B cell (primary cell): ENCODE data around the gene RPL10A. TPM values are rescaled to one million over a fixed set of nuclear protein-coding genes. Genes with fewer than 3 reads are reported as not detected.

ENCODE experiments used
- ATAC-seq: fragments of 200-7000 bp; cut with Tn5 transposase; one replicate; pipeline ENCODE4 v1.10.0; 2021; ENCODE audit warnings: low read depth, mild to moderate bottlenecking, moderate number of reproducible peaks, moderate library complexity
- CTCF ChIA-PET: fragments of 350-600 bp; sonication (Branson Sonifier 250); formaldehyde crosslinking; loops from one replicate; lab custom pipeline; 2021; ENCODE audit warnings: antibody characterized with exemption, inconsistent platforms; lab: Charles Lee
- POLR2A ChIA-PET: fragments of 350-600 bp; sonication (Branson Sonifier 250); formaldehyde crosslinking; loops from one replicate; lab custom pipeline; 2021; ENCODE audit warnings: antibody characterized with exemption; lab: Charles Lee
- DNase-seq: peaks from one replicate; pipeline ENCODE4 v3.0.0; 2013
- H2AFZ ChIP-seq: 2 replicates; pipeline ENCODE4 v1.6.1; 2012; ENCODE audit warnings: mild to moderate bottlenecking, low read depth, low read length; ENCODE audit not compliant: insufficient read depth, poor library complexity, severe bottlenecking
- H3K27ac ChIP-seq, 2 donors: 1 replicate in 1 of 2; 2 replicates in 1 of 2; pipeline ENCODE4 v1.5.1; 2012 to 2013; ENCODE audit warnings: low read length in 2 of 2, mild to moderate bottlenecking in 2 of 2, moderate library complexity in 1 of 2
- H3K27me3 ChIP-seq, 4 experiments: fragments of 200-600 bp in 1 of 4; sonication (generic) in 1 of 4; replicated peaks in 1 of 4; 1 replicate in 2 of 4; 2 replicates in 2 of 4; pipeline versions ENCODE4 v1.6.1 to v1.7.0; 2013 to 2016; ENCODE audit warnings: low read length in 3 of 4, mild to moderate bottlenecking in 2 of 4, mixed read lengths in 1 of 4, moderate library complexity in 1 of 4; ENCODE audit not compliant: insufficient read depth in 4 of 4, control insufficient read depth in 3 of 4; ENCODE audit errors: control extremely low read depth in 1 of 4
- H3K36me3 ChIP-seq, 2 experiments: replicated peaks in 1 of 2; 1 replicate in 1 of 2; 2 replicates in 1 of 2; pipeline versions ENCODE4 v1.6.1 to v1.7.1; 2013; ENCODE audit warnings: low read length in 1 of 2; ENCODE audit not compliant: insufficient read depth in 2 of 2, control insufficient read depth in 1 of 2; ENCODE audit errors: control extremely low read depth in 1 of 2, extremely low read depth in 1 of 2
- H3K4me1 ChIP-seq, 2 donors: fragments of 200-600 bp in 1 of 2; sonication (generic) in 1 of 2; 1 replicate in 1 of 2; 2 replicates in 1 of 2; pipeline versions ENCODE4 v1.5.1 to v1.6.1; 2013 to 2017; ENCODE audit warnings: low read length in 2 of 2; ENCODE audit not compliant: control insufficient read depth in 2 of 2, insufficient read depth in 2 of 2
- H3K4me2 ChIP-seq: replicated peaks from 2 replicates; pipeline ENCODE3; 2012; ENCODE audit warnings: mild to moderate bottlenecking, low read depth, low read length; ENCODE audit not compliant: poor library complexity, severe bottlenecking
- H3K4me3 ChIP-seq, 5 experiments: fragments of 200-600 bp in 1 of 5; sonication (generic) in 1 of 5; 1 replicate in 3 of 5; 2 replicates in 2 of 5; pipeline versions ENCODE4 v1.5.1 to v1.7.0; 2011 to 2016; ENCODE audit warnings: low read length in 4 of 5, mild to moderate bottlenecking in 4 of 5, low read depth in 2 of 5, control low read depth in 1 of 5, moderate library complexity in 1 of 5; ENCODE audit not compliant: insufficient read depth in 1 of 5; ENCODE audit errors: control extremely low read depth in 1 of 5, extremely low read depth in 1 of 5
- H3K79me2 ChIP-seq: fragments of 200-600 bp; sonication (generic); one replicate; pipeline ENCODE4 v1.6.0; 2016; ENCODE audit warnings: low read length; ENCODE audit not compliant: control insufficient read depth, insufficient read depth
- H3K9ac ChIP-seq: fragments of 200-600 bp; sonication (generic); 2 replicates; pipeline ENCODE4 v1.6.1; 2017; ENCODE audit warnings: mild to moderate bottlenecking, low read length, moderate library complexity
- H3K9me3 ChIP-seq, 3 donors: one replicate each; pipeline versions ENCODE4 v1.6.1 to v1.7.1; 2013; ENCODE audit warnings: low read length in 2 of 3; ENCODE audit not compliant: control insufficient read depth in 2 of 3, insufficient read depth in 1 of 3; ENCODE audit errors: control extremely low read depth in 1 of 3
- H4K20me1 ChIP-seq: 2 replicates; pipeline ENCODE4 v1.6.0; 2012; ENCODE audit warnings: mild to moderate bottlenecking, low read length; ENCODE audit not compliant: insufficient read depth, control insufficient read depth, poor library complexity, severe bottlenecking
- H3K27ac Mint-ChIP-seq: one replicate; pipeline ENCODE4 v1.8.0; 2021; ENCODE audit warnings: mixed read lengths
- H3K27me3 Mint-ChIP-seq: one replicate; pipeline ENCODE4 v1.8.0; 2021; ENCODE audit warnings: mixed read lengths
- H3K4me1 Mint-ChIP-seq: one replicate; pipeline ENCODE4 v1.8.0; 2021; ENCODE audit warnings: mixed read lengths
- H3K4me3 Mint-ChIP-seq: one replicate; pipeline ENCODE4 v1.8.0; 2021; ENCODE audit warnings: mixed read lengths
- H3K9me3 Mint-ChIP-seq: one replicate; pipeline ENCODE4 v1.8.0; 2022; ENCODE audit warnings: mixed read lengths; ENCODE audit not compliant: insufficient read depth
- EZH2 ChIP-seq: IDR thresholded peaks from 2 replicates; pipeline ENCODE4 v1.6.1; 2012; ENCODE audit warnings: borderline replicate concordance, low read depth, mild to moderate bottlenecking, moderate library complexity, low read length; ENCODE audit not compliant: insufficient read depth, poor library complexity, severe bottlenecking
- WGBS: methylation state at CpG from one replicate; pipeline ENCODE4 v1.1.5; 2013; ENCODE audit warnings: missing lambda C conversion rate; ENCODE audit not compliant: insufficient coverage; 5-methylcytosine and 5-hydroxymethylcytosine counted together
- intact Hi-C: fragments of 100-400 bp; cut with micrococcal nuclease; formaldehyde crosslinking; loops from one replicate; pipeline ENCODE4 v1.10.0; 2022
- polyA plus RNA-seq: library from polyadenylated mRNA; depleted of rRNA; stranded (reverse); fragments of >200 nt; gene quantifications from 2 replicates; pipeline ENCODE4 v1.2.3, GENCODE V29; 2012
- total RNA-seq, 2 donors: library from RNA; stranded (reverse); fragments of 120-200 nt in 1 of 2; gene quantifications; 1 replicate in 1 of 2; 2 replicates in 1 of 2; pipeline versions ENCODE4 v1.2.3 to v1.2.4, GENCODE V29; 2013 to 2022
- TF ChIP-seq, protein P1 (sequence below): fragments of 200-600 bp; IDR thresholded peaks from one replicate; pipeline ENCODE4 v1.8.0; 2022; ENCODE audit warnings: antibody characterized with exemption, mild to moderate bottlenecking

The RPL10A gene
- total and polyA plus RNA-seq, 2 donors (not counting 1 experiment from before 2014, with no cell fraction given): 1,687 to 3,150 TPM

DNA sequence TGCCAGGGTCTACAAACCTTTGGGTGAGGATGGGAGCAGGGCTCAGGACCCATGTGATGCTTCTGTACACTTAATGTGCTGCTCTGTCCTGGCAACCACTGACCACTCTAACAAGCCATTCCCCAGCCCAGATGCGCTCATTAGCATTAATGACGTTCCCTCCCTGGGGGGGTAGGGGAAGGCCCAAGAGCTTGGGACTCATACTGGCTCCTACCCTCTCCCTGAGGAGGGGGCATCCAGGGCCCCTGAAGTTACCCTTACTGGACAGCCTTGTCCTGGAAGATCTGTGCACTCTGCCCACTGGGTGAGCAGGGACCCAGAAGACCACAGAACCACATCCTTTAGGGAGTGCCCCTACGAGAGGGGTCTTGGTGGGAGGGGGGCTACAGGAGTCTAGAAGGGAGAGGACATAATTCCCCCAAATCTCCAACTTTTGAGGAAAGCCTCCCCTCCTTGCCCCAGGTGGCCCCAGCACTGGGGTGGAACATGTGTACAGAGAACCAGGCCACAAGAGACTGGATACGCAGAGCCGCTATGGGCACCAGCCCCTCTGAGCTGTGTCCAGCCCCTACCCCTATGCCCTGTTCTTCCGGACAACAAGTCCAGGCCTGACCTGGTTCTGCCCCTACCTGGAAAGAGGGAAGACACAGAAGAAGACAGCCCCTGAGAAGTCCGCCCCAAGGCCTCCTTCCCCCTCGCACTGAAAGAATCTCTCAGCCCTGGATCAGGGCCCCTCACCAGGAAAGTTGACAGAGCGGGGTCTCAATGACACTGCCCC is 27.2 kb downstream of the RPL10A start:
- Histone ChIP-seq H3K27me3 (peaks cover 0 to 32% (median 16%) of the 10 kb centered on the region in 4 experiments), H3K36me3 (no peaks in the 10 kb centered on the region), H2AFZ (no peak overlapping the region), H4K20me1 (no peaks in the 10 kb centered on the region), H3K4me3 (no peak overlapping the region), H3K9ac (no peak overlapping the region), H3K4me2 (no peak overlapping the region), H3K79me2 (no peaks in the 10 kb centered on the region), H3K27ac (no peak overlapping the region), H3K9me3 (peaks cover 0 to 7% (median 0%) of the 10 kb centered on the region in 3 donors), H3K4me1 (peaks cover 14 to 22% of the 10 kb centered on the region in 2 donors)
- CTCF ChIA-PET: no interaction called here
- Mint-ChIP-seq H3K4me3 (peak overlapping the region; percentile 77), H3K4me1 (peaks cover 21% of the 10 kb centered on the region), H3K27ac (no peak overlapping the region), H3K9me3 (no peaks in the 10 kb centered on the region), H3K27me3 (peaks cover 38% of the 10 kb centered on the region)
- DNase-seq: no peak
- intact Hi-C loops: no loop called here
- no peak for ATAC-seq
- POLR2A ChIA-PET: interaction anchor here (0.8 kb wide), 1 partner anchor 14 kb away, joined by 6 read pairs; no protein-coding TSS in a partner anchor
- WGBS: 94% methylated on average over 7 of the region's 9 CpGs
- TF ChIP-seq EZH2: no peak
- TF ChIP-seq, protein P1, sequence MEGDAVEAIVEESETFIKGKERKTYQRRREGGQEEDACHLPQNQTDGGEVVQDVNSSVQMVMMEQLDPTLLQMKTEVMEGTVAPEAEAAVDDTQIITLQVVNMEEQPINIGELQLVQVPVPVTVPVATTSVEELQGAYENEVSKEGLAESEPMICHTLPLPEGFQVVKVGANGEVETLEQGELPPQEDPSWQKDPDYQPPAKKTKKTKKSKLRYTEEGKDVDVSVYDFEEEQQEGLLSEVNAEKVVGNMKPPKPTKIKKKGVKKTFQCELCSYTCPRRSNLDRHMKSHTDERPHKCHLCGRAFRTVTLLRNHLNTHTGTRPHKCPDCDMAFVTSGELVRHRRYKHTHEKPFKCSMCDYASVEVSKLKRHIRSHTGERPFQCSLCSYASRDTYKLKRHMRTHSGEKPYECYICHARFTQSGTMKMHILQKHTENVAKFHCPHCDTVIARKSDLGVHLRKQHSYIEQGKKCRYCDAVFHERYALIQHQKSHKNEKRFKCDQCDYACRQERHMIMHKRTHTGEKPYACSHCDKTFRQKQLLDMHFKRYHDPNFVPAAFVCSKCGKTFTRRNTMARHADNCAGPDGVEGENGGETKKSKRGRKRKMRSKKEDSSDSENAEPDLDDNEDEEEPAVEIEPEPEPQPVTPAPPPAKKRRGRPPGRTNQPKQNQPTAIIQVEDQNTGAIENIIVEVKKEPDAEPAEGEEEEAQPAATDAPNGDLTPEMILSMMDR: no peak
